NCI-H1092 treated with DMSO at 0.1 percent for 48 hours (cell line): ENCODE measurements around the gene SMARCD2.
"Not testable (repeated sequence)": the region's sequence is repeated elsewhere in the genome, so short reads cannot be mapped to it uniquely, and the experiment has no call there.

Experiments used
- DNase-seq: peaks from one replicate; lab custom pipeline; 2025; lab: John Stamatoyannopoulos, UW

The SMARCD2 gene

DNA sequence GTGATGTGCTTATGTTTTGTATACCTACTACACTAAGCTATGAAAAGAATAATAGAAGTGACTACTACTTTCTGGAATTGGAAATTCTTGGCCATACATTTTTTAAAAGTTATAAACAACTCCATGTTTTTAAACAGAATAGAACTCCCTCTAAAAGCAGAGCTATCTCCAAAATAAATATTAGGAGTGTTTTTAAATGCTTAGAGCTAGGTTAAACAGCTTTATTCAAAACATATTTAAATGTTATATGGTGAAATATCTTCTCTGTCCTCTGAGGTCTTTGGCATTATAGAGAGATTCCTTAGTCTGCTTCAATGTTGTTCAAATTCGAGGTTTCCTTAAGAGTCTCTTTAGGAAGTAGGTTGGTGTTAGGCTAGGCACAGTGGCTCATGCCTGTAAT, 38.2 kb downstream of the SMARCD2 start:
- DNase-seq, result no peak

DNA sequence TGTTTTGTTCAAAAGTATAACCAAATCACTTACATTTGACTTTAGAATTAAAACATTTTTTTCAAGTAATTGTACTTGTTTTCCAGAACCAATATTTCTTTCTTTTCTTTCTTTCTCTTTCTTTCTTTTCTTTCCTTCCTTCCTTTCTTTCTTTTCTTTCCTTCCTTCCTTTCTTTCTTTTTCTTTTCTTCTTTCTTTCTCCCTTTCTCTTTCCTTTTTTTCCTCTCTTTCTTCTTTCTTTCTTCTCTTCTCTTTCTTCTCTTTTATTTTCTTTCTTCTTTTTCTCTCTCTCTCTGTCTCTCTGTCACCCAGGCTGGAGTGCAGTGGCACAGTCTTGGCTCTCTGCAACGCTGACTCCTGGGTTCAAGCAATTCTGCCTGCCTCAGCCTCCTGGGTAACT, 41.7 kb downstream of the SMARCD2 start:
- DNase-seq, result no peak

DNA sequence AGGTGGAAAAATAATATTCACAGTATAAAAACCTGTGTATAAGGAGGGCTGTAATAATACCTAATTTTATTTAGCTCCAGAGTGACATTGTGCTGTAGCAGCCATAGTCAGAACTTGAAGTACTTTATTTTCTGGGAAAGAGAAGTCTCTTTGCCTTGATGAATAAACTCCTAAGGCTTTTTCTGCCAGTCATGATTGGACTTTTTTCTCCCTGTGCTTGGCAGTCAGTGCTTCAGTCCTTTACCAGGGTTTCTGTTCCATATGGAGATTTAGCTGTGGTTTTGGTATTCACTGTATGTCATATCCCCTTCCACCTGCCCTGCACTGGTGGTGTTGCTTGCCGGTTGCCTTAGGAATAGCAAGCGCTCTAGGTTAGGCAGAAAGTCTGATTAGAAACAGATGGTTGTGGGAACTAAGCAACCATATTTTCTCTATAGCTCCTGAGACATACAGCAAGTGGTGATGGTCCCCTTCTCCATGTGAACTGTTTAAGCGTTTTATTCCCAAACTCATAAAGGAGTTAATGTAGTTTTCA, 43.8 kb downstream of the SMARCD2 start:
- DNase-seq, result no peak

DNA sequence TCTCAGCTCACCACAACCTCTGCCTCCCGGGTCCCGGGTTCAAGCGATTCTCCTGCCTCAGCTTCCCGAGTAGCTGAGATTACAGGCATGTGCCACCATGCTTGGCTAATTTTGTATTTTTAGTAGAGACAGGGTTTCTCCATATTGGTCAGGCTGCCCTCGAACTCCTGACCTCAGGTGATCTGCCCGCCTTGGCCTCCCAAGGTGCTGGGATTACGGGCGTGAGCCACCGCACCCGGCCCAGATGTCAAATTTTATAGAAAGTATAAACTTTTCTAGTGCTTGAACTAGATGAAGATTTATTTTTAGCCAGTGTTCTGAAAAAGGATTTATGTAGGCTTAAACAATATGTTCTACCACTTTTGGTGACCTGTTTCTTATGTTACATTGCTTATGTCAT, 46.1 kb downstream of the SMARCD2 start:
- not testable (repeated sequence) for DNase-seq

DNA sequence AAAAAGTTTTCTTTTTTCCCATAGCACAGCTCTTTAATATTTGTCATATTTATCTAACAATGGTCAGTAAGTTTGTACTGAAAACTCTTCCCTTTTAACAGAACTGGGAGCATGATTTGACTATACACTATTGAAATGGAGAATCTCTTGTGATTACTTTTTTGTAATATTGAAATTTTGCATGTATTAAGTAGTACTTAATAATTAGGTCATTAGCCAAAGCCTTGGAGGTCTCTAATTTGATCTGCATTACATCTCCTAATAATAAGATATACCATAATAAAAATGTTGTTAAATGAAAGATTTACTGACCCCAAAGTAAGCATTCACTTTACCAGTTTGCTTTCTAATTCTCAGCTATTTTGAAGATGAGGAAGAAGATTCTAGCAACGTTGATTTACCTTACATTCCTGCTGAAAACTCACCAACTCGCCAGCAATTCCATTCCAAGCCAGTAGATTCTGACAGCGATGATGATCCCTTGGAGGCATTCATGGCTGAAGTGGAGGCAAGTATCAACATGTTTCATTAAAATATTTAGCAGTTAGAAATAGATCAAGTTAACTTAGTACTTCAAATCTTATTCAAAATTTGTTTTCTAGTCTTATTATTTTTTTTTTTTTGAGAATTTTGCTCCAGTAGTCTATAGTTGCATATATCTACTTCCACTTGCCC, 50.3 kb downstream of the SMARCD2 start:
- no peak for DNase-seq

DNA sequence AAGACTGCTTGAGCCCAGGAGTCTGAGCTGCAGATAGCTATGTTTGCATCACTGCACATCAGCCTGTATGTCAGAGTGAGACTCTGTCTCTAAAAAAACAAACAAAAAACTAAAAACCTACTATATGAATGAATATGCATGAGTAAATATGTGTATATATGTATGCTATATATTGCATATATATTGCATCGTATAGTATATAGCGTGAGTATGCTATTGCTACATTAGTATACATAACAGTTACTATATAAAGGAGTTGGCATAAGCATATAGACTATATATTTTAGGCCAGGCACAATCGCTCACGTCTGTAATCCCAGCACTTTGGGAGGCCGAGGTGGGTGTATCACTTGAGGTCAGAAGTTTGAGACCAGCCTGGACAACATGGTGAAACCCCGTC, 52.4 kb downstream of the SMARCD2 start:
- no peak for DNase-seq

DNA sequence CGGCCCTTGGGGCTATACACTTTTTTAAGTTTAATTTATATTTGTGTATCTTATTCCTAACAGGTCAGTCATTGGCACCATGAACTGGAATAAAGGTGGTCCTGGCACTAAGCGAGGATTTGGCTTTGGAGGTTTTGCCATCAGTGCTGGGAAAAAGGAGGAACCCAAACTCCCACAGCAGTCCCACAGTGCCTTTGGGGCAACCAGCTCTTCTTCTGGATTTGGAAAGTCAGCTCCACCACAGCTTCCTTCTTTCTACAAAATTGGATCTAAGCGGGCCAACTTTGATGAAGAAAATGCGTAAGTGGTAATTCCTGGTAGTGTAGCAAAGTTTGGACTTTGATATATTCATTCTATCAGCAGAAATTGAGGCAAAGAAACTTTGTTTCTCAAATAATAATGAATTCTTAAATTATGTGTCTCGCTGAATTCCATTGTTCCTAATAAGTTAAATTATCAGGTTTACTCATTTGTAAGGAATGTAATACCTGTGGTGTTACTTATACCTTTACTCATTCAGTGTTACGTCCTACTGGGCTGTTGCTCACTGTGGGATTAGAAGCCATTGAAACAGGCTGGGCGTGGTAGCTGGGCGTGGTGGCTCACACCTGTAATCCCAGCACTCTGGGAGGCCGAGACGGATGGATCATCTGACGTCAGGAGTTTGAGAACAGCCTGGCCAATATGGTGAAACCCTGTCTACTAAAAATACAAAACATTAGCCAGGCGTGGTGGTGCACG, 55.3 kb downstream of the SMARCD2 start:
- DNase-seq, result no peak

DNA sequence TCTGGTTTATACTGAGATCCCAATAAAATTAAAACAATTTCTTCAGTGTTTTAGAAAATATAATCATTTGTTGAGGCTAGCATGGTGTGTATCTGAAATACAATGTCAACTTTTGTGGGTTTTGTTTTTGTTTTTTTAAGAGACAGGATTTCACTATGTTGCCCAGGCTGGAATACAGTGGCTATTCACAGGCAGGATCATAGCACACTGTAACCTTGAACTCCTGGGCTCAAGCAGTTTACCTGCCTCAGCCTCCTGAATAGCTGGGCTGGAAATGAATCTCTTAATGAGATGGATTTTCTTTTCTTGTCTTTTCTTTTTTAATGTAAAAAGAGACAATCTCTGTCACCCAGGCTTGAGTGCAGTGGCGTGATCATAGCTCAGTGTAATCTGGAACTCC, 56.4 kb downstream of the SMARCD2 start:
- DNase-seq, result no peak

DNA sequence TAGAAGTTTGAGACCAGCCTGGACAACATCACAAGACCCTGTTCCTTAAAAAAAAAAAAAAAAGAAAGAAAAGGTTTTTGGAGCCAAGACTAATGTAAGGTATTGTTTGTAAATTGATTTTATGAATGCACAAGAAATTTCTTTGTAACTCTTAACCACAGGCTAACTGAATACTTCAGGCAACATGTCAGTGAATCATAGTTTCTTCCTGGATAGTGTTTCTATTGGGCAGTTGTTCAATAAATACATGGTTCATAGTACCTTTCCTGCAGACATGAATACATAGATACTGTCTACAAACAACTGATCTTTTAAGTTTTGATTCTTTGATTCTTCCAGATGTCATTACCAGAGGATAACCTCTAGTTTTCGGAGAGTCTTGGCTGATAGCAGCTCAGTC, 56.9 kb downstream of the SMARCD2 start:
- no peak for DNase-seq

DNA sequence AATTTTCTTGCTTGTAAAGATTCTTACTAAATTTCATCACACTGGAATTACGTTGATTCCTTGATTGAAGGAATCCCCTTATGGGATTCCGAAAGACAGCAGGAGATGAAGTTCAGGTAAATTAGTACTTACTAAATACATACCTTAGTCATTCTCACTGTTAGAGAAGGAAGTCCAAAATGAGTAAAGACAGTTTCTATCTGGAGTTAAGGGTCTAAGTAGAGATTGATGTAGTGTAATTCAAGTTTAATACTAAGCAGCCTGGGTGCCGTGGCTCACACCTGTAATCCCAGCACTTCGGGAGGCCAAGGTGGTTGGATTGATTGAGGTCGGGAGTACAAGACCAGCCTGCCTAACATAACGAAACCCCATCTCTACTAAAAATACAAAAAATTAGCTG, 59.0 kb downstream of the SMARCD2 start:
- DNase-seq, result no peak
